Glomerular visceral epithelial cell (primary cell): Measurements from ENCODE around the gene KRT34.
A peak's percentile ranks its signal among the peaks of the same experiment; 100 is the strongest.

Source experiments
- DNase-seq: peaks from one replicate; pipeline ENCODE4 v3.0.0-alpha.2; 2016; ENCODE audit errors: extremely low spot score

Gene KRT34

GRCh38 chr17:41332239-41332638, 49.9 kb downstream of the KRT34 start:
- no peak for DNase-seq

- no peak for DNase-seq
These were observed 50.5 kb downstream of the KRT34 start for GRCh38 chr17:41331606-41332005.

GRCh38 chr17:41329279-41329948, 52.7 kb downstream of the KRT34 start:
- DNase-seq = peak; percentile 61

GRCh38 chr17:41328207-41328606, 53.9 kb downstream of the KRT34 start:
- no peak for DNase-seq
